Upper lobe of right lung (tissue), 1 donor: ENCODE measurements around the gene AADACL2. TPM values are rescaled to one million over a fixed set of nuclear protein-coding genes. Genes with fewer than 3 reads are reported as not detected.

Experiments used
- ATAC-seq: fragments of 200-7000 bp; cut with Tn5 transposase; one replicate; pipeline ENCODE4 v1.9.1; 2020; ENCODE audit warnings: mild to moderate bottlenecking, moderate library complexity
- DNase-seq: peaks from one replicate; pipeline ENCODE4 v3.0.0-alpha.2; 2020
- H3K27ac ChIP-seq: fragments of 200-600 bp; one replicate; pipeline ENCODE4 v1.8.0; 2022
- H3K27me3 ChIP-seq: fragments of 200-600 bp; one replicate; pipeline ENCODE4 v1.8.0; 2022; ENCODE audit warnings: mild to moderate bottlenecking
- H3K36me3 ChIP-seq: fragments of 200-600 bp; one replicate; pipeline ENCODE4 v1.8.0; 2022
- H3K4me1 ChIP-seq: fragments of 200-600 bp; one replicate; pipeline ENCODE4 v1.8.0; 2022
- H3K4me3 ChIP-seq: fragments of 200-600 bp; one replicate; pipeline ENCODE4 v1.8.0; 2022; ENCODE audit warnings: mild to moderate bottlenecking
- H3K9me3 ChIP-seq: fragments of 200-600 bp; one replicate; pipeline ENCODE4 v1.8.0; 2022
- intact Hi-C: fragments of 100-400 bp; cut with DNase I; formaldehyde crosslinking; loops from one replicate; pipeline ENCODE4 v1.11.0; 2022
- total RNA-seq: library from RNA; stranded (reverse); fragmentation: NEBNext Ultra II Directional; extraction: Animal tissue kit (Norgen Biotek cat#: 25700); gene quantifications from one replicate; pipeline ENCODE4 v1.2.1, GENCODE V29; 2021
- TF ChIP-seq, protein P1 (sequence below): fragments of 200-600 bp; IDR thresholded peaks from one replicate; pipeline ENCODE4 v1.8.0; 2022; ENCODE audit warnings: antibody characterized with exemption
- donor health status: DM: no; HTN: yes; CAD: no; lungs with severe emphysema.

Gene AADACL2
- total RNA-seq, 1 donor from 2014 or later = not detected

- Histone ChIP-seq H3K27me3 (no peaks in the 10 kb centered on the region), H3K9me3 (no peaks in the 10 kb centered on the region), H3K36me3 (no peaks in the 10 kb centered on the region), H3K4me3 (no peak overlapping the region), H3K4me1 (no peaks in the 10 kb centered on the region), H3K27ac (no peak overlapping the region)
- DNase-seq (no peak), ATAC-seq (no peak)
- TF ChIP-seq, protein P1, sequence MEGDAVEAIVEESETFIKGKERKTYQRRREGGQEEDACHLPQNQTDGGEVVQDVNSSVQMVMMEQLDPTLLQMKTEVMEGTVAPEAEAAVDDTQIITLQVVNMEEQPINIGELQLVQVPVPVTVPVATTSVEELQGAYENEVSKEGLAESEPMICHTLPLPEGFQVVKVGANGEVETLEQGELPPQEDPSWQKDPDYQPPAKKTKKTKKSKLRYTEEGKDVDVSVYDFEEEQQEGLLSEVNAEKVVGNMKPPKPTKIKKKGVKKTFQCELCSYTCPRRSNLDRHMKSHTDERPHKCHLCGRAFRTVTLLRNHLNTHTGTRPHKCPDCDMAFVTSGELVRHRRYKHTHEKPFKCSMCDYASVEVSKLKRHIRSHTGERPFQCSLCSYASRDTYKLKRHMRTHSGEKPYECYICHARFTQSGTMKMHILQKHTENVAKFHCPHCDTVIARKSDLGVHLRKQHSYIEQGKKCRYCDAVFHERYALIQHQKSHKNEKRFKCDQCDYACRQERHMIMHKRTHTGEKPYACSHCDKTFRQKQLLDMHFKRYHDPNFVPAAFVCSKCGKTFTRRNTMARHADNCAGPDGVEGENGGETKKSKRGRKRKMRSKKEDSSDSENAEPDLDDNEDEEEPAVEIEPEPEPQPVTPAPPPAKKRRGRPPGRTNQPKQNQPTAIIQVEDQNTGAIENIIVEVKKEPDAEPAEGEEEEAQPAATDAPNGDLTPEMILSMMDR = no peak
- intact Hi-C loops = no loop called here
These were observed 70.5 kb downstream of the AADACL2 start for GRCh38 chr3:151804267-151804666.

DNA sequence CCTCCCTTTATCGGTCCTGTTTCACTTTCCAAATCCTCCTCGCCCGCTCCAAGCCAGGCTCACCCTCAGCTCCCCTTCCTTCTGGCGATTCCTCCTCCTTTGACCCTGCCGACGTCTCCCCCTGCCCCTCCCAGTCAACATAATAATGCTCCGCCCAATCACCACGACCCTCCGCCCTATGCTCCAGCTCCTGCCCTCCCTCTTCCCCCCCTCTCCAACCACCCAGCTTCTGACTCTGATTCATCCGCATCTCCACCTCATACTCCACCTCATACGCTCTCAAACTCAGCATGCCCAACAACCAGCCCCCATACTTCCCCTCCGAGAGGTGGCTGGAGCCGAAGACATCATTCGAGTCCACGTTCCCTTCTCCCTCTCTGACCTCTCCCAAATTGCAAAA lies 73.1 kb downstream of the AADACL2 start:
- H3K27me3 ChIP-seq = no peaks in the 10 kb centered on the region
- DNase-seq (no peak), ATAC-seq (no peak)
- H3K4me1 ChIP-seq = no peaks in the 10 kb centered on the region
- H3K36me3 ChIP-seq = no peaks in the 10 kb centered on the region
- intact Hi-C loops = no loop called here
- no peaks in the 10 kb centered on the region for H3K9me3 ChIP-seq
- TF ChIP-seq, protein P1 = no peak
- no peak overlapping the region for H3K4me3 ChIP-seq
- no peak overlapping the region for H3K27ac ChIP-seq

Other genes with a start within 250 kb of the AADACL2 start
- 3.2 TPM for gene AADAC, start 80.2 kb downstream of the AADACL2 start, total RNA-seq
- 2.7 TPM for gene SUCNR1, start 139.7 kb downstream of the AADACL2 start, total RNA-seq